Forelimb muscle (tissue), 1 donor: ENCODE measurements around the gene PCGF1. TPM values are rescaled to one million over a fixed set of nuclear protein-coding genes. Genes with fewer than 3 reads are reported as not detected.
A peak's percentile ranks its signal among the peaks of the same experiment; 100 is the strongest.
"Not testable (repeated sequence)": the region's sequence is repeated elsewhere in the genome, so short reads cannot be mapped to it uniquely, and the experiment has no call there.

Experiments
- DNase-seq: peaks from one replicate; pipeline ENCODE4 v3.0.0-alpha.2; 2013; ENCODE audit warnings: low read depth
- polyA plus RNA-seq: library from polyadenylated mRNA; unstranded; fragments of 120-200 nt; gene quantifications from one replicate; pipeline ENCODE4 v1.2.1, GENCODE V29; 2013; ENCODE audit not compliant: insufficient read length

PCGF1 gene
- polyA plus RNA-seq, 1 donor: 14.1 TPM

- peak; percentile 83 for DNase-seq
These were observed 35.2 kb downstream of the PCGF1 start, which contains the start of gene MRPL53 for GRCh38 chr2:74472086-74472944. MRPL53 (minus strand) TSS chr2:74472680; CDS start chr2:74472660, 20 bp downstream.

DNA sequence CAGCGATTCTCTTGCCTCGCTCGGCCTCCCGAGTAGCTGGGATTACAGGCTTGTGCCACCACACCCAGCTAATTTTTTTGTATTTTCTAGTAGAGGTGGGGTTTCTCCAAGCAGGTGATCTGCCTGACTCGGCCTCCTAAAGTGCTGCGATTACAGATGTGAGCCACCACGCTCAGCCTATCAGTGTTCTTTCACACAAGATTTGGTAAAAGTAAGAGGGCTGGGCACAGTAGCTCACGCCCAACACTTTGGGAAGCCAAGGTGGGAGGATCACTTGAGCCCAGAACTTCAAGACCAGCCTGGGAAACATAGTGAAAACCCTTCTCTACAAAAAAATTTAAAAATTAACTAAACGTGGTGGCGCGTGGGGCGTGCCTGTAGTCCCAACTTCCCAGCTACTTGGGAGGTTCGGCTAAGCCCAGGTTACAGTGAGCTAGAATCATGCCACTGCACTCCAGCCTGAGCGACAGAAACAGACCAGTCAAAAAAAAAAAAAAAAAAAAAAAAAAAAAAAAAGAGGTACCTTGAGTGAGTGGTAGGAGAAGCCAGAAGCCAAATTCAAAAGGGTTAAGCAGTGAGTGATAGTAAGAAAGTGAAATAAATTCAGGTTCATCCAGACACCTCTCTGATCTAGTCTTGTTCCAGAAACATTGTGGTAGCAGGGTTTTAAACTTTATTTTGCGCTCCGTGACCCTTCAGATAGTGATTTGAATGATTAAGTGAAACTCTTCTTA is 36.0 kb downstream of the PCGF1 start:
- no peak for DNase-seq

DNA sequence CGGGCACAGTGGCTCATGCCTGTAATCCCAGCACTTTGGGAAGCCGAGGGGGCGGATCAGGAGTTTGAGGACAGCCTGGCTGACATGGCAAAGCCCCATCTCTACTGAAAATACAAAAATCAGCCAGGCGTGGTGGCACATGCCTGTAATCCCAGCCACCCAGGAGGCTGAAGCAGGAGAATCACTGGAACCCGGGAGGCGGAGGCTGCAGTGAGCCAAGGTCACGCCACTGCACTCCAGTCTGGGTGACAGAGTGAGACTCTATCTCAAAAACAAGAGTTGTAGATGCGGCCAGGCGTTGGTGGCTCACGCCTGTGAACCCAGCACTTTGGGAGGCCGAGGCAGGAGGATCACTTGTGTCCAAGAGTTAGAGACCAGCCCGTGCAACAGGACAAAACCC is 36.8 kb downstream of the PCGF1 start:
- DNase-seq: not testable (repeated sequence)

DNA sequence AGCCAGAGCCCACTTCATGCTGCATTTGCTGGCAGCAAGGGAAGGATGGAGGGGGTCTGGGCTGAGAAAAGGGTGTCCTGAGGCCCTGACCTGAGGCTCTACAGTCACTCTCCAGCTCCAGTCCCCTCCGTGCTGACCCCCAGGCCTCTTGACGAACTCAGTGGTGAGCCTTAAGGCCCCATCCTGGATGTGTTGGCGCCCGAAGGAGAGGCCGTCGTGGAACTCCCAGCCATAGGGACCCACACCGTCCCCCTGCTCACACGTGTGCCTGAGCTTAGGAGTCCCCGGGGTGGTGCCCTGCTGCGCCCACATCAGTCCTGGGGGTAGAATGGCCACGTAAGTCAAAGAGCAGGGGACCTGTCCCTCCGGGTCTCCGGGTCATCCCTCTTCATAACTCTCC is 43.1 kb downstream of the PCGF1 start:
- DNase-seq: no peak

DNA sequence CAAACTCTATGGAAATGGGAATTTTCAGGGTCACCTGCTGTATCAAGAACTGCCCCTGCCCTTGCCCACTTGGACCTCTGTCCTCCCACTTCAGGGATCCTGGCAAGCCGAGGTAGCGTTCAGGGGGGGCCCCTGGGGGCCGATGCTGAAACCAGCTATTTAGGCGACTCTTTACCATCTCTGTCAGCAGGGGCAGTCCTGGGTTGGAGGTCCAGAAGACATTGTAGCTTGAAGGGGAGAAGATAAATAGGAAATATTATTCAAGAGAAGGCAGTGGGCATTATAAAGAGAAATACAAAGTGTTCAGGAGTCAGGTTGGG is 44.7 kb downstream of the PCGF1 start:
- no peak for DNase-seq

GRCh38 chr2:74462054-74462785 is 45.3 kb downstream of the PCGF1 start:
- DNase-seq: no peak

DNA sequence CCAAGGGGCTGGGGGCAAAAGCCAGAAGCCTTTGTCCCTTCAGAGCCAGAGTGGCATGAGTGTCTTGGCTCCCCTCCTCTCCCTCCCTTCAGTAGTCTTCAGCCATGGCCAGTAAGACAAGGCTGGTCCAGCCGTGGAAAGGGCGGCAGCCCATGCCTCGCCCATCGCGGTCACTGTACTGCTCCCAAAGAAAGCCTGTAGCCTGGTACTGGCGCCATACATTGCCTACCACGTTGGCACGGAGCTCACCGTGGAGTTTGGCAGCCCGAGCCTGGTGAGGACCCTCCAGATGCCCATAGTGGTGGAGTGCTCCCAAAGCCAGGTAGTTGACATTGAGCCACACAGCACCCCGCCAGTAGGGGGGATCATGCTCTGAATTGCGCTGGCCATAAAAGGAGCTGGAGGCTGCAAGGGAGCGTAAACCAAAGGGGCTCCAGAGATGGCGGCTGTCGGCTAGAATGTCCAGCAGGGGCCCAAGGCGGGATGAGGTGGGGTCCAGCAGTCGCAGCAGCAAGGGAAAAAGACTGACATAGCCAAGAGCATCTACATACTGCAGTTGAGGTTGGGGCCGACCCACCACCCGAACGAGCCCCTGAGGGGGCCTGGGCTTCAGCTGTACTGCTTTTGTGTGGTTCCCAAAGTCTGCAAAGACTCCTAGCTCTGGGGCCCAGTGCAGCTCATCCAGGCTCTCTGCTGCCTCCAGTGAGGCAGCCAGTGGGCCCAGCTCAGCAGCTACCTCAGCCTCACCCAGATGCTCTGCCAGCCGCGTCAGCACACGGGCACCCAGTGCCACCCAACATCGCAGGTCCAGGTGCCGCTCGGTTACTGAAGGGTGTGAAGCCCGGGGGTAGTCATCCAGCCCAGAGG is 46.1 kb downstream of the PCGF1 start:
- DNase-seq: no peak

- not testable (repeated sequence) for DNase-seq
These were observed 47.3 kb downstream of the PCGF1 start for GRCh38 chr2:74460187-74460586.

- DNase-seq: not testable (repeated sequence)
These were observed 47.9 kb downstream of the PCGF1 start for GRCh38 chr2:74459503-74460118.

DNA sequence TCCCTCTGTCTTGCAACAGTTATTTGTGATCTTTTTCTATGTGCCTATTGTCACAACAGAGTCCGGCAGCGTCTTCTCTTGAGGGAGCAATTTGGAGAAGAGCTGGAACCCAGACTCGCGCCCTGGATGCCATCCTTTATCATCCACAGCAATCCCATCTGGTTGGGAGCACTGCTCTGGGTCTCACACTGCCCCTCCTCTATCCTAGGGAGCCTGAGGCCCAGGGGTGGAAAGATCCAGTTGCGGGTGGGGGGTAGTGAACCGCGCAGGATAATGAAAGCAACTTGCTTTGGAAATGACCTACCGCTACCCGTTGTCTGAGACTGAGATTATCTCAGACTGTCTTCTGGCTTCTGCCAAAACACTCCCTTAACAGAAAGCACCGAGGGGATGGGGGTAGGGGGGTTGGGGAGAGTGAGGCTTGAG is 48.5 kb downstream of the PCGF1 start:
- DNase-seq: no peak

DNA sequence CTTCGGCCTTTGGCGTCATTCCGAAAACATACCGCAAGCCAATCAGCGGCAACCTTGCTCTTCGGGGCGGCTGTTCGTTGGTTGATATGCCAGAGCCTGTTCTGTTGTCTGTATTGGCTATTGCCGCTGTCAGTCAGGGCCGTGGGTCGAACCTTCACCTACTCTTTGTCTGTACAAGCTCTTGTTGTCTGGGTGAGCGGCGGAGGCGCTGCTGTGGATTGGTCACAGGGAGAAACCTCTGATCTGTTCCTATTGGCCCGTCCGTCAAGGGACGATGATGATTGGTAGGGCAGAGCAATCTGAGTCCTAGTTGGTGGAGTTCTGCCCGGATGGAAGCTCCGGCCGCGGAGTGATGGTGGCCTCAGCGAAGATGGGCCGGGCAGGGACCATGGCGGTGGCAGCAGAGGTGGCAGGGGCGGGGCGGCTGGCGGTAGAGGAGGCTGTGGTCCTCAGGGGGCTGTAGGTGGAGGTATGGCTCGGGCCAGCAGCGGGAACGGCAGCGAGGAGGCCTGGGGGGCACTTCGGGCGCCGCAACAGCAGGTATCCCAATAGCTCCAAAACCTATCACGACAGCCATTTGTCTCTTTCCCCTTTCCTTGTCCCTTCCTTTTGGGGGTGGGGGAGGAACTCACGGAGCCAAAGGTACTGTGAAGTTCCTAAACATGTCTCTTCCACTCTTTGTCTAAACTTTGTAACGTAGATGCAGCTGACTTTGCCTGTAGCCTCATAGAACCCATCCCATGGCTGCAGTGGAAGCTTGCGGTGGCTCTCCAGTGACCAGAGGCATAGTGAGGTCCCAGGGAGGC is 49.2 kb downstream of the PCGF1 start, which contains the start of gene WBP1:
WBP1 (plus strand) TSS at position 307 of the 806 bp plus-strand sequence; CDS start at position 472, 165 bp downstream.
- peak; percentile 100 for DNase-seq

DNA sequence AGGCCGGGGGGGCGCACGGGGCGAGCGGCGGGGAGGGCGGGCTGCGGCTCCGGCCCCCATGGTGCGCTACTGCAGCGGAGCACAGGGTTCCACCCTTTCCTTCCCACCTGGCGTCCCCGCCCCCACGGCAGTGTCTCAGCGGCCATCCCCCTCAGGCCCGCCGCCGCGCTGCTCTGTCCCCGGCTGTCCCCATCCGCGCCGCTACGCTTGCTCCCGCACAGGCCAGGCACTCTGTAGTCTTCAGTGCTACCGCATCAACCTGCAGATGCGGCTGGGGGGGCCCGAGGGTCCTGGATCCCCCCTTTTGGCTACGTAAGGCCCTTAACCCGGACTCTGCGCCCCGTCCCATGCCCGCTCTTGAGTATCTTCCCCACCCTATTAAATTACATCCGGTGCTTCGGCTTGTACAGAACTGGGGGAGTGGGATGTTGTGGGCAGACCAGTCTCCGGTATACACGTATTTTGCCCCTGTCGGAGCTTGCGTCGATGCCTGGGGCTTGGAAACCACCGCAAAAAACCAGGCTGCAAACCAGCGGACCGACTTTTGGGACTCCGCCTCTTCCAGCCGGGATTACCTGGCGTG is 49.9 kb downstream of the PCGF1 start:
- DNase-seq: no peak

GRCh38 chr2:74457129-74457548 is 50.4 kb downstream of the PCGF1 start:
- DNase-seq: no peak

Other genes starting within 250 kb of the PCGF1 start
- 2.0 TPM for gene SLC4A5, start 164.3 kb downstream of the PCGF1 start, polyA plus RNA-seq
- gene DCTN1, start 127.4 kb downstream of the PCGF1 start, polyA plus RNA-seq: 98.0 TPM
- gene C2orf81, start 86.1 kb downstream of the PCGF1 start, polyA plus RNA-seq: 2.2 TPM
- gene WDR54, start 86.0 kb downstream of the PCGF1 start, polyA plus RNA-seq: 8.7 TPM
- 50.9 TPM for gene RTKN, start 65.8 kb downstream of the PCGF1 start, polyA plus RNA-seq
- gene INO80B, start 52.6 kb downstream of the PCGF1 start, polyA plus RNA-seq: 19.0 TPM
- 57.6 TPM for gene WBP1, start 49.3 kb downstream of the PCGF1 start, polyA plus RNA-seq
- gene MOGS, start 42.3 kb downstream of the PCGF1 start, polyA plus RNA-seq: 30.4 TPM
- 66.9 TPM for gene MRPL53, start 35.0 kb downstream of the PCGF1 start, polyA plus RNA-seq
- gene CCDC142, start 24.7 kb downstream of the PCGF1 start, polyA plus RNA-seq: 9.9 TPM
- 18.3 TPM for gene TTC31, start 24.6 kb downstream of the PCGF1 start, polyA plus RNA-seq
- gene LBX2, start 8.1 kb downstream of the PCGF1 start, polyA plus RNA-seq: 1.2 TPM
- not detected for gene TLX2, start 6.8 kb upstream of the PCGF1 start, polyA plus RNA-seq
- gene DQX1, start 18.5 kb upstream of the PCGF1 start, polyA plus RNA-seq: 0.14 TPM
- gene AUP1, start 22.0 kb upstream of the PCGF1 start, polyA plus RNA-seq: 60.5 TPM
- 28.8 TPM for gene HTRA2, start 22.2 kb upstream of the PCGF1 start, polyA plus RNA-seq
- 8.7 TPM for gene LOXL3, start 46.2 kb upstream of the PCGF1 start, polyA plus RNA-seq
- 5.5 TPM for gene DOK1, start 47.0 kb upstream of the PCGF1 start, polyA plus RNA-seq
- gene M1AP, start 140.6 kb upstream of the PCGF1 start, polyA plus RNA-seq: 0.14 TPM
- 2.1 TPM for gene SEMA4F, start 146.6 kb upstream of the PCGF1 start, polyA plus RNA-seq